Spleen (tissue), 7 donors: Measurements from ENCODE around the gene HLA-DRA.

Source experiments
- CTCF ChIP-seq, 11 experiments: fragments of 200-600 bp in 7 of 11; fragments of 450-650 bp in 4 of 11; sonication (generic) in 4 of 11; IDR thresholded peaks in 8 of 11; conservative IDR thresholded peaks in 3 of 11; 1 replicate in 7 of 11; 2 replicates in 4 of 11; pipeline versions ENCODE4 v1.4.0 to v1.8.0; 2016 to 2021; ENCODE audit warnings: antibody characterized with exemption in 11 of 11, inconsistent platforms in 4 of 11, mild to moderate bottlenecking in 1 of 11
- POLR2A ChIP-seq, 3 donors: fragments of 450-650 bp; IDR thresholded peaks; one replicate each; pipeline ENCODE4 v1.5.1; 2017; ENCODE audit warnings: antibody characterized with exemption in 3 of 3, mild to moderate bottlenecking in 1 of 3
- POLR2AphosphoS5 ChIP-seq, 3 donors: sonication (generic); formaldehyde crosslinking; IDR thresholded peaks; one replicate each; pipeline ENCODE4 v1.5.1; 2017; ENCODE audit warnings: antibody characterized with exemption in 3 of 3
- donor health status: DM: no; HTN: no; CAD: no; lungs with moderate emphysema.
- donor health status: DM: no; HTN: no; CAD: no.
- donor health status: DM: no; HTN: no; CAD: no.

- TF ChIP-seq CTCF (IDR thresholded peaks at IDR 0.05 in 8 of 11, conservative IDR thresholded peaks at IDR 0.05 in 3 of 11) (no peak), POLR2A (IDR thresholded peaks at IDR 0.05) (no peak), POLR2AphosphoS5 (IDR thresholded peaks at IDR 0.05) (no peak)
These were observed 27.9 kb upstream of the HLA-DRA start for GRCh38 chr6:32411566-32412327.
